Mesenteric fat pad (tissue), 1 donor: ENCODE data around the gene PWWP2B. TPM values are rescaled to one million over a fixed set of nuclear protein-coding genes. Genes with fewer than 3 reads are reported as not detected.
A peak's percentile ranks its signal among the peaks of the same experiment; 100 is the strongest.

Experiments
- DNase-seq: peaks from one replicate; pipeline ENCODE4 v3.0.0-alpha.2; 2020; ENCODE audit warnings: low spot score
- total RNA-seq: library from RNA; stranded (reverse); fragmentation: NEBNext Ultra II Directional; extraction: Animal tissue kit (Norgen Biotek cat#: 25700); gene quantifications from one replicate; pipeline ENCODE4 v1.2.1, GENCODE V29; 2021
- donor health status: DM: yes; HTN: yes; CAD: no.

Gene PWWP2B
- total RNA-seq, 1 donor from 2014 or later: 30.4 TPM

DNA sequence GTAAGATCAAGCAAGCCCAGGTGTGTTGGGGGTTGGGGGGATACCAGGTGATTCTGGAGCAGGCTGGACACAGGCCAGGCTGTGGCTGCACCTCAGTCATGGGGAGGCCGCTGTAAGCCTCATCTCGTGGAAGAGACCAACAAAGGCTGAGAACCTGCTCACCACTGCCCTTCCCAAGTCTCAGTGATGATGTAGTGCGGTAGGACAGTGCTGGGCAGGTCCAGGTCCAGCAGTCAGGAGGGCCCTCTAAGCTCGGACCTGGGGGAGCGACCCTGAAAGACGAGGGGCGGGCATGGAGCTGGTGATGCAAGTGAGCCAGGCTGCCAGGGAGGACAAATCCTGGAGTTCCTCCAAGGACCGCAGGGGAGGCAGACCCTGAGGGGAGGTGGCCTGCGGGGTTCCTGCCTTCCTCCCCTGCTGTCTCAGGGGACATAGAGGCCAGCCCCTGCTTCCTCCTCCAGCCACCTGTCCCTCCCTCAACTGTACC lies 3.3 kb upstream of the PWWP2B start:
- no peak for DNase-seq

DNA sequence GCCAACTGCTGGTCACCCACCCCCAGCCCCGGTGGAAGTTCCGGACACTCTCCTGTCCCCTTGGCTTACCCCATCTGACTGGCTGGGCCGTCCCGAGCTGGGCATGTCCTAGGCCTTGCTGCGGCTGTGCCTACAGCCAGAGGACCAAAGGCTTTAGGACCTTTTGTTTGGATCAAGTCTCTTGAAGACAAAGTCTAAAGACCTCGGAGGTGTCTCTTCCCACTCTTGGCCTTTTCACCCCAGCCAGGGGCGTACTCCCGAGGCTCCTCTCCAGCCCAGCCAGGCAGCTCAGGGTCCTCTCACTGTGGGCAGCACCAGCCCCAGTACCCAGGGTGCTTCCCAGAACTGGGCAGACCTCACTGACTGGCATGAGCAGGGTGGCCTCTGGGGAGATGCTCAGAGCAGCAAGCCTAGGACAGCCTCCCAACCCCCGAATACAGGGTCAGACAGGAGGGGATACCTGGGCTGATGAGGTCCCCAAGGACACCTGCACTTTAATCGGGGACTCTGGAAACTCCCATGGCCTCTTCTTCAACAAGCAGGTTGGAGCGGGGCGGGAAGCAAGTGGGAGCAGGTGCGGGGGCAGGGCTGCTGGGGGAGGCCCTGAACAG lies 2.7 kb upstream of the PWWP2B start:
- DNase-seq: no peak

DNA sequence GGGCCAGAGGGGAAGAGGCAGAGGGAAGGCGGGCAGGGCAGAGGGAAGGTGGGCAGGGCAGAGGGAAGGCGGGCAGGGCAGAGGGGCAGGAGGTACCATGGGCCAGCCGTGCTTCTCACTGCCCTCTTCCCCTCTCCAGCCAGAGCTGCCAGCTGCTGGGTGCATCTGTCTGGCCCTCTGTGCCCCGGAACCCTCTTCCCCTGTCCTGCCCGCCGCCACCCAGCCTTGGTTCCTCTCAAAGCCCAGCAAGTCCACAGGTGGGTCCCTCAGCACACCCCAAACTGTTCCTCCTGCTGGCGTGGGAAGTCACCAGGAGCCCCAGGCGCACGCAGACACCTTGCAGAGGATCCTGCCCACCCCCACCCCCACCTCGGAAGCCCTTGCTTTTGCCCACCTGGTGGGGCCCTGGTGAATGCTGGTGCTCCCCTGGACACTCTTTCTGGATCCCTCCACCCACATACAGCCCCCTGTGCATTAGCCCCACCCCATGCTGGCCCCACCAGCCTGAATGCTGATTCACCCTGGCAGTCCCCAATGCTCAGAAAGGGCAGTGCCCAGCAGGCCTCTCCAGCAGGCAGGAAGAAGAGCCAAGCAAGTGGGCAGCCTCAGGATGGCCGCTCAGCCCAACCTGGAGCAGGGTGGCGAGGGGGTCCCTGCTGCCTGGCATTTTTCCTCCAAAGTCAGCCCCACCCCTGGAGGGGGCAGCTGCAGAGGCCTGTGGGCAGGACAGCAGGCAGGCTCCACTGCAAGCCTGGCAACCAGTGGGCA lies 1.9 kb upstream of the PWWP2B start:
- DNase-seq: no peak

DNA sequence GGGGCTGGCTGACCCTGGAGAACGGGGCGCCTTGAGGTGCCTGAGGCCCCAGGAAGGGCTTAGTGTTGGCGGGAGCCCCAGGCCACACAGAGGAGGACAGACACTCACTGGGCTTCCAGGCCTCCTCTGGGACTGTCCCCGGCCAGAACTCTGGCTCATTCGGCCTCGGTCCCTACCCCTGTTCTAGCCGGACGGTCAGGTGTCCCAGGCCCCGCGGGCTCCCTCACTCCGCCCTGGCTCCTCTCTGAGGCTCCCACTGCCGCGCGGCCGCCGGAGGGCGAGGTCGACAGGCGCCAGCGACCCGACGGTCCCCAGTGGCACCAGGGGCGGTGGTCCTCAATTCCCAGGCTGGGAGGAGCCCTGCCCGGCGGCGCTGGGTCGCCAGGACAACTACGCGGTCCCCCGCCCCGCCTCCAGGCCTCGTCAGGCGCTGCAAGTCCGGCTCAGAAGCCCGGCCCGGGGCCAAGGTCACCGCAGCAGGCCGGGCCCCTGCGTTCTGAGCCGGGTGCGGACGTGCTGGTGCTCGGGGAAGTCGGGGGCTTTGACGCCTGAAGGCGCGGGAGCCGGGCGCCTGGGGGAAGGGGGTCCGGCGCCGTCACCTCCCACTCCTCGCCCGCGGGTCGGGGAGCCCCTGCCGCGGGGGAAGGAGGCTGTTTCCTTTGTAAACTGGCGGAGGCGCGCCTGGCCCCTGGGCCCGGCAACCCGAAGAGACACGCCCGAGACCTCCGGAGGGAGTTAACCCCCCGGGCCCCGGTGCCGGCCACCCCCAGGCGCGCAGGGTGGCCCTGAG lies 1.1 kb upstream of the PWWP2B start:
- peak; percentile 94 for DNase-seq

DNA sequence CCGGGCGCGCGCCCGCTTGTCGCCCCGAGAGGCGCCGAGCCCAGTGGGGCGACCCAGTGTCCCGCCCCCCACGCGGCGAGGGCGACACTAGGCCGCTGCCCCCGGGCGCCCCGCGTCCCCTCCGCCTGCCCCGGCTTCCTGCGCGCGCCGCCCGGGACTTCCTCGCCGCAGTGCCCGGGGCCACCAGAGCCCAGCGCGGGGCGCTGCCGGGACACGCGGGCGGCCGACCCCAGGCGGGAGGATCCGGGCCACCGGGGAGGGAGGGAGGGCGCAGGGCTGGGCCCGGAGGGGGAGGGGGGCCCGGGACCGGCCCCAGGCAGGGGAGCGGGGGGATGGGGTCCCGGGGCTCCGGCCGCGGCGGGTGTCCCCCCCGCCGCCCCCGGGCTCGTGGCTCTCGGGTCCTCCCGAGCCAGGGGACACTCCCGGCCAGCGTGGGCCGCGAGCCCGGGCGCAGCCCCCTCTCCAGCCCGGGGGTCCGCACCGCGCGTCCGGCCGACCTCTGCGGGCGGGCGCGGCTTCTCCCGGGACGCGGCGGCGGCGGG lies 435 bp upstream of the PWWP2B start:
- no peak for DNase-seq

DNA sequence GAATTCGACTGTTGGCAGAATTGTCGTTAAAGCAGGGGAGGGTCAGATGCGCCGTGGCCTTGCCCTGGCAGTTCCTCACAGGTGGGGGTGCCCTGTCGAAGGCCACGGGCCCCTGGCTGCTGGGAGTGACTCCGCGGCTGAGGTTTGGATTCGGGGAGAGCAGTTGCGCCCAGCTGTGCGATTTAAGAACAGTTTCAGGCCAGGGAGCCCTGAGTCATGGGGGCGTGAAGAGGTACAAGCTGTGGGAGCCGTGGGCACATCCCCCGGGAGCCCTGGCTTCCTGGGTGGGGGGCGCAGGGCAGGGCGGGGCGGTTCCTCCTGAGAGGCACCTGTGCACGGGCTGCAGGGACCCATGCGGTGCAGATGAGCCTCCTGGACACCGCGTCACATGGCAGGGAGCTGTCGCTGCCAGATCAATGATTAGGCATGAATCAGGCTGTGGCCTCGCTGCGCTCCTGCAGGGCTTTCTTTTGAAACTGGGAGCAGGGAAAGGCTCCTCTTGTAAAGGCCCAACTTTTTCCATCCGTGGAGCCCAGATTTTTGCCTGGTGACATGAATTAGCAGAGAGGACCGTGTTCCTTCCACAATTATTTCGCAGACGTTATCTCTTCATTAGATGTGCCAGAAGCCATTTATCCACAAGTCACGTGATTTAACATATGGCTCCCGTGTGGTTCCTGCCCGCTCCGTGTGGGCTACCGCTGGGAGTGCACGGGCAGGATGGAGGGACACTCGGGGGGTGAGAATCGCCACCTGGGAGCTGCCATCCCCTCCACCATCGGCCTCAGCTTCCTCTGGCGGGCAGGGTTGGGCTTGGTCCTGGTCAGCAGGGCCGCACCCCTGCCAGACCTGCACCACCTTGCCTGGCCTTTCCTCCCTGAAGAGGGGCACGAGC lies 918 bp downstream of the PWWP2B start:
- DNase-seq: no peak

DNA sequence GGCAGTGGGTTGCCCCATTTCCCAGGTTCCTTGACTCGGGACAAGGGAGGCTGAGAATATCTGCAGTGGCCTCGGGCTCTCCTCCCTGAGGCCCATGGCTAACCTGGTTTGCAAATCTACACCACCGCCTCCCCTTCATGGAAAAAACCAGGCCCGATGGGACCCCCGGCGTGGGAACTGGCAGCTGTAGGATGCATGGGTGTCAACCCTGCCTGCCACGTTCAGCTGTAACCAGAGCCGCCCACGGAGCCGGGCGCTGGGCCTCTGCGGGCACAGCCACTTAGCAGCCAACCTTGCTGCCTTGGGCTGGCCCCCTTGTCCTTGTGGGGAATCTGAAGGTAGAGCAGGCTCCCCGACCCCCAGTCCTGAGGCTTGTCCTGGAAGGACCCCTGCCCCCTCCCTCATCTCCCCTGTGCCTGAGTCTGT lies 1.6 kb downstream of the PWWP2B start:
- no peak for DNase-seq

DNA sequence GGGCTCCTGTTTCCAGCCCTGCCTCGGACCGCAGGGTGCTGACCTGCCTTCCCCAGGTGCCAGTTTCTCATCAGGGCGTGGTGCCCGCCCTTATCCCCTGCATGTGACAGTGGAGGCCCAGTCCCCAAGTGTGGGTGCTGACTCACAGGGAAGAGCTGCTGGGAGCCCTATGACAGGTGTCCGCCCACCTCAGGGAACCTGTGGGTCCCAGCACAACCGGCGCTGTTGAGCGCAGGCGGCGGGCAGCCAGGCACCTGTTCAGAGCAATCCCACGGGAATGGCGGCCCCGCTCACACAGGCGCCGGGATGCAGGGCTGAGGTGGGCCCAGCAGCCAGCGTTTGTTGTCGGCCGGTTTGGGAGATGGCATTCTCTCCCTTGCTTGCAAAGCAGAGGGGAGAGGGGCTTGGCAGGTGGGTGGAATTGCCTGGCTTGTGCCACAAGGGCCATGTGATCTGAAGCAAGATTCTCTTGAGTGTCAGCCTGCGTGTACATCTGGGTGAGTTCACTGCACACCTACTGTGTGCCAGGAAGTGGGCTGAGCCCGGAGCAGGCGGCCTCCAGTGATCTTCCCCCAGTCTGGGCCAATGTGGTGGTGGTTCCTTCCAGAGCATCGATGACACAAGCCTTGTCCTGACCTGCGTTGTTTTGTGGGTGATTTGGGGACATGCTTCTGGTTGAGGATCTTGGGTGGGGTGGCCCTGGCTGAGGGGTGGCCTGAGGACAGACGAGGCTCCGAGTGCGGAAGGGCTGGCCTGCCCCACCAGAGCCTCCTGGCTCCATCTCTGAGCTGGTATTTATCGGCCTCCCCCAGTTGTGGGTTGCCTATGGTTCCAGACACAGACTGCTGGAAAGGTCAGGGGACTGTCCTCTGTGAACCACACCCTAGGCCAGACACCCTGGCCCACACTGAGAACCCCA lies 2.4 kb downstream of the PWWP2B start:
- no peak for DNase-seq

DNA sequence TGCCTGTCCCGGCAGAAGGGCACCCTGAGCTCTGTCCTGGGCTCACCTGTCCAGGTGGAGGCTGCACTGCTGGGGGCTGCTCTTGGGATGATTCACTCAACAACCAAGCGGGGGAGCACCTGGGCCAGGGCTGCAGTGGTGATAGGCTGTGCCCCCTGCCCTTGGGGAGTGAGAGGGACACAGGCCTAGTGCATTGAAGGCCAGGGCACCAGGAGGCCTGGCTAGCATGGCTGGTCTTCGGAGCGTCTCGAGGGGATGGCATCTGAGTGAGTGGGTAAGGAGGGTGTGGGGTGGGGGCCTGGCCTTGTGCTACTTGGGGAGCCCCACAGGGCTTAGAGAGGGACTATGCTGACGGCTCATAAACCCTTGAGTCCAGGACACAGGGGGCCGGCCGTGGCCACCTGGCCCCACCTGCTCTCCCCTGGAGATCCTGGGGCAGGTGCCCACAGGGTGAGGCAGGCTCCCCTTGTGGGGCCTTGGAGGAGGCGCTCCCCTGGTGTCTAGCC lies 3.1 kb downstream of the PWWP2B start:
- no peak for DNase-seq

DNA sequence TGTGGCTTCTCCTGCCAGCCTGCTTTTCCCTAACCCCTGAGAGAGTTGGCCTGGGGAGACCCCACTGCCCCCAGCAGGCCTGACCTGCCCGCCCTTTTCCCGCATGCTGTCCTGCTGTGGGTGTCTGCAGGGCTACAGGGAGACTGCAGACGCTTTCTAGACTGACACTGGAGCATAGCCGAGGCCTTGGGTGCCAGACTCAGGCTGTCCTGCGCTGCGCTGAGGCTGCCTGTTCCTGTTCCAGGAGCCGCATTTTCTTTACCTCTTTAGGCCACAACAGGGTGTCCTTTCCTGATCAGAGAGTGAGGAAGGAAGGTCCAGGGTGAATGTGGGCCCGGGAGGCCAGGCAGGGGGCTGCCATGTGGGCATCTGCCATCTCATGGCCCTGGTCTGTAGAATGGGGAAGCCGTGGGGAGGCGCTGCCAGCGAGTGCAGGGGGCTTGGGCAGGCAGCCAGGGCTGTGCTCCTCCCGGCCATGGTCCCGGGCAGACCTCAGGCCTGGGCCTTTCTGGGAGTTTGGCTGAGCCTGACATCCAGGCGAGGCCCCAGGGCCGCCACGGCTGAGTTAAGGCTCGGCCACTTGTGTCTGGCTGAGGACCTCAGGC lies 3.6 kb downstream of the PWWP2B start:
- no peak for DNase-seq

DNA sequence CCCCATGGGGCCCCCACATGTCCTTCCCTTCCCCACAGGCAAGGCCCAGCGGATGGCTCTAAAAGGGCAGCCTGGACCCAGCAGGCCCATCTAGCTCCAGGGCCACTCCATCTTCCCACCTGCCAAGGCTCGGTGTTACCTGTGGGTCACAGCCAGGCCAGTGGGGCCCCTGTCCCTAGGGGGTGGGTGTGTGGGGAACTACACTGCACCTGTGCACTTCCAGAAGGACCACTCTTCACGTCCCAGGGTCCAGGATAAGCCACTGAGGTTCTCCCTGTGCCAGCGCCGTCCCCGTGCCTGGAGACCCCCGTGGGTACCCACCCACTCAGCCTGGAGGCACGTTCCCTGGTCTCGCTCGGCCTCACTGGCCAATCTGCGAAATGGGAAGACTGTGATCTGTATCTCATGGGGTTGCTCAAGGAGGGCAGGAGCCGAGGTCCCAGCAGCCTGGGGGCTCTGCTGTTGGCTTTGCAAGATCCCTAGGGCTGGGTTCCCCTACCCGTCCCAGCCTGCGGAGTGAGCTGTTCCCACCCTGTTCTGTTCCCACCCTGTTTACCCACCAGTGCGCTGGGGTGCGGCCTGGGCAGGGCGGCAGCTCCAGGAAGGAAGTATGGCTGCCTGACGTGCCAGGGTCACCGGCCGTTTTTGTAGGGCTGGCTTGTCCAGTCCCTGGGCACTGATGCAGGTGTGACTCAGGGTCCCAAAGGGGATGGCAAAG lies 4.6 kb downstream of the PWWP2B start:
- no peak for DNase-seq

DNA sequence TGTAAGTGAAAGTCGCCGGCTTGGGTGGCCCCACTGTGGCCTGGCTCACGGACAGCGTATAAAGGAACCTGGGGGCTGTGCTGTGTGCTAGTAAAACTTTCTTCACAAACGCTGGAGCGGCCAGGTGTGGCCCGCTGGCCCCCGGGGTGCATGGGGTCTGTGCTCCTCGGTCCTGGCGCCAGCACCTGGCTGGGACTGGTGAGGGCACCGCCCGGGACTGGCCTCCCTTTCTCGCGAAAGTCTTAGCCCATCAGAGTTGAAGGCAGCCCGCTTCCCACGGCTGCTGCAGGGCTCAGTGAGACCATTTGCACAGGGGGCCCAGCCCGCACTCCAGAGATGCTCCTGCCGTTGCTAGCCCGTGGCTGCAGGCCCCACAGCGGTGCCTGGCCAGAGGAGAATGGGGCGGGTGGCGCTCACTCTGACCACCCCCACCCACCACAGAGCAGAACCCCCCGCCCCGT lies 5.8 kb downstream of the PWWP2B start:
- DNase-seq: no peak

DNA sequence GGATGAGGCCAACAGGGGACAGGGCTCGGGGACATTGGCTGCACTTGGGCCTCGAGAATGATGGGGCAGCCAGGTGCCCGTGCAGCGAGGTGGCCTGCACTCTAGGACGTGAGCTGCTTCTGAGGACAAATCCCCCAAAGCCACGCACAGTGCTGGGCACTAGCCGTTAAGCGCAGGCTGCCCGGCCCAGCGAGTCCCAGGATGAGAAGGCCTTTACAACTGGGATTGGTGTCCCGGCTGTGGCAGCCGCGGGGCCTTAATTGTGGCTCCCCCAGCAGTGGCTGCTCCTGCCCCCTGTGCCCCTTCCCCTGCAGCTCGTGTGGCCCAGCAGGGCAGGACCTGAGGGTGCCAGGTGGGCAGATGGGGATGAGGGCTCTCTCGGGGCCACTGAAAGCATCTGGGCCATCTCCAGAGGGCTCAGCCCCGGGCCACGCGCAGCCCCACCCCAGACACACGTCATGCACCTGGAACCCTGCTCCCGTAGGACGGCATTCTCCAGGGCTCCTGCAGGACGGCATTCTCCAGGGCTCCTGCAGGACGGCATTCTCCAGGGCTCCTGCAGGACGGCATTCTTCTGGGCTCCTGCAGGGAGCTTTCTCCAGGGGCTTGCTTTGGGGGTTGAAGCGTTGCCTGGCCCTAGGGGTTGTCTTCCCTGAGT lies 6.6 kb downstream of the PWWP2B start:
- no peak for DNase-seq

DNA sequence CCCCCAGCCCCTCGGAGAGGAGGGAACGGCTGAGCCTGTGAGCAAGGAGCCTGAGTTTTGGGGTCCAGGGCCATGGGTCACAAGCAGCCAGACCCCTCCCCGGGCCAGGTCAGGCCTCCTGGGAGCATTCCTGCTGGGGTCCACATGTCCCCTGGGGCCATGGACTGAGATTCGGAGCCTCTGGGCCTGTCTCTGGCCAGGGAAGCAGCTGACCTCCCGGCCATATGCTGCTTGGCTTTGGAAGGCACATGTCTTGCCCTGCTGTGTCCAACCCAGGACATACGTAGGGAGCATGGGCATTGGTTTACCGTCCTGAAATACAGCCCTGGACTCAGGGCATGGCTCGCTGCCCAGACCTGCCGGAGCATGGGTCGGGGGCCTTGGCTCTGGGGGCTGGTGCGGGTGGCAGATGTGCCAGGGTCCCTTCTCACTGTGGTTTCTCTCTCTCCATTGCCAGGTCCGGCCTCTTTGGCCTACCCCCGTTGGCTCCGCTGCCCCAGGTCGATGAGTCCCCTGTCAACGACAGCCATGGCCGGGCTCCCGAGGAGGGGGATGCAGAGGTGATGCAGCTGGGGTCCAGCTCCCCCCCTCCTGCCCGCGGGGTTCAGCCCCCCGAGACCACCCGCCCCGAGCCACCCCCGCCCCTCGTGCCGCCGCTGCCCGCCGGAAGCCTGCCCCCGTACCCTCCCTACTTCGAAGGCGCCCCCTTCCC lies 7.3 kb downstream of the PWWP2B start:
- DNase-seq: no peak

DNA sequence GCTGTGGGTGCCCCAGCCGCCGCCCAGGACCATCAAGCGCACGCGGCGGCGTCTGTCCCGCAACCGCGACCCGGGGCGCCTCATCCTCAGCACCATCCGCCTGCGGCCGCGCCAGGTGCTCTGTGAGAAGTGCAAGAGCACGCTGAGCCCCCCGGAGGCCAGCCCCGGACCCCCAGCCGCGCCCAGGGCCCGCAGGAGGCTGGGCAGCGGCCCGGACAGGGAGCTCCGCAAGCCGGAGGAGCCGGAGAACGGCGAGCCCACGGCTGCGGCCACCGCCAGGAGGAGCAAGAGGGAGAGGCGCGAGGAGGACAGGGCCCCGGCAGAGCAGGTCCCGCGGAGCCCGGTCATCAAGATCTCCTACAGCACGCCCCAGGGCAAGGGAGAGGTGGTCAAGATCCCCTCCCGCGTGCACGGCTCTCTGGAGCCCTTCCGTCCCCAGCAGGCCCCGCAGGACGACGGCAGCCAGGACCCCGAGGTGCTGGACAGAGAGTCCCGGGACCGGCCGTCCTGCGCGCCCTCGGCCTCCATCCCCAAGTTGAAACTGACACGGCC lies 8.0 kb downstream of the PWWP2B start:
- DNase-seq: no peak

DNA sequence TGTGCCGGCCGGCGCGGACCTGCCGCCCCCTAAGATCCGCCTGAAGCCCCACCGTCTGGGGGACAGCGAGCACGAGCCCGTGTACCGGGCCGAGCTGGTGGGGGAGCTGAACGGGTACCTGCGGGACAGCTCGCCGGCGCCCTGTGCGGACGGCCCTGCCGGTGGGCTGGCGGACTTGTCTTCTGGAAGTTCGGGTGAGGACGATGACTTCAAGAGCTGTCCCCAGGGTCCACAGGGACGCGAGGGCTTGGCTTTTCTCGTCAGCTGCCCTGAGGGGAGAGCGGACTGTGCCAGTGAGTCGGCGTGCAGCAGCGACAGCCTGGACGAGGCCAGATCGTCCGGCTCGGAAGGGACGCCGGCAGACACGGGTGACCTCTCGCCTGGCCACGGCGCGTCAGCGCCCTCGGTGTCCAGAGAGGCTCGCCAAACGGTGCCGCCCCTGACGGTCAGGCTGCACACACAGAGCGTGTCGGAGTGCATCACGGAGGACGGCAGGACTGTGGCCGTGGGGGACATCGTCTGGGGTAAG lies 8.5 kb downstream of the PWWP2B start:
- no peak for DNase-seq
